Lower lobe of right lung (tissue), 2 donors: ENCODE measurements around the gene GMPR2. TPM values are rescaled to one million over a fixed set of nuclear protein-coding genes. Genes with fewer than 3 reads are reported as not detected.

Source experiments
- ATAC-seq, 2 donors: fragments of 200-7000 bp; cut with Tn5 transposase; one replicate each; pipeline ENCODE4 v1.9.1; 2020 to 2022; ENCODE audit warnings: mild to moderate bottlenecking in 2 of 2, moderate library complexity in 2 of 2
- DNase-seq: peaks from one replicate; pipeline ENCODE4 v3.0.0-alpha.2; 2020
- H3K27ac ChIP-seq: fragments of 200-600 bp; one replicate; pipeline ENCODE4 v1.8.0; 2022
- H3K27me3 ChIP-seq: fragments of 200-600 bp; one replicate; pipeline ENCODE4 v1.8.0; 2022; ENCODE audit warnings: low read depth
- H3K36me3 ChIP-seq: fragments of 200-600 bp; one replicate; pipeline ENCODE4 v1.8.0; 2022; ENCODE audit warnings: mild to moderate bottlenecking
- H3K4me1 ChIP-seq: fragments of 200-600 bp; one replicate; pipeline ENCODE4 v1.8.0; 2022
- H3K4me3 ChIP-seq: fragments of 200-600 bp; one replicate; pipeline ENCODE4 v1.8.0; 2022; ENCODE audit warnings: mild to moderate bottlenecking
- H3K9me3 ChIP-seq: fragments of 200-600 bp; one replicate; pipeline ENCODE4 v1.8.0; 2022
- CTCF ChIP-seq: fragments of 200-600 bp; IDR thresholded peaks from one replicate; pipeline ENCODE4 v1.8.0; 2022; ENCODE audit warnings: antibody characterized with exemption, mild to moderate bottlenecking
- intact Hi-C: fragments of 100-400 bp; cut with DNase I; formaldehyde crosslinking; loops from one replicate; pipeline ENCODE4 v1.11.0; 2022
- total RNA-seq: library from RNA; stranded (reverse); fragmentation: NEBNext Ultra II Directional; extraction: Animal tissue kit (Norgen Biotek cat#: 25700); gene quantifications from one replicate; pipeline ENCODE4 v1.2.1, GENCODE V29; 2021
- donor health status: DM: no; HTN: yes; CAD: no; lungs with severe emphysema.

GMPR2 gene
- total RNA-seq, 1 donor from 2014 or later, result 72.3 TPM

GRCh38 chr14:24186831-24187538 lies 45.7 kb upstream of the GMPR2 start:
- intact Hi-C loops, result no loop called here
- no peak for TF ChIP-seq CTCF

GRCh38 chr14:24187539-24187915 lies 45.2 kb upstream of the GMPR2 start:
- Histone ChIP-seq H3K27me3 (no peaks in the 10 kb centered on the region), H3K4me3 (peak overlapping the region; percentile 80), H3K4me1 (peaks cover 20% of the 10 kb centered on the region), H3K27ac (peak overlapping the region; percentile 70), H3K36me3 (peaks cover 70% of the 10 kb centered on the region), H3K9me3 (no peaks in the 10 kb centered on the region)
- intact Hi-C loops, result no loop called here
- DNase-seq, result no peak
- TF ChIP-seq CTCF, result no peak
- ATAC-seq, result no peak

More at GRCh38 chr14:24186831-24187538, 45.7 kb upstream of the GMPR2 start:
- H3K4me3 ChIP-seq, result no peak overlapping the region
- H3K4me1 ChIP-seq, result peaks cover 20% of the 10 kb centered on the region
- ATAC-seq (no peak), DNase-seq (no peak)
- H3K9me3 ChIP-seq, result no peaks in the 10 kb centered on the region
- no peaks in the 10 kb centered on the region for H3K27me3 ChIP-seq
- H3K36me3 ChIP-seq, result peaks cover 70% of the 10 kb centered on the region
- H3K27ac ChIP-seq, result no peak overlapping the region

- Histone ChIP-seq H3K27ac (peak within 1 kb of the TSS; percentile 70), H3K36me3 (peaks cover 68% of the 10 kb centered on the region), H3K9me3 (no peaks in the 10 kb centered on the region), H3K27me3 (no peaks in the 10 kb centered on the region), H3K4me1 (peaks cover 20% of the 10 kb centered on the region), H3K4me3 (peak within 1 kb of the TSS; percentile 80)
- peak; percentile 97 for ATAC-seq
- no peak for TF ChIP-seq CTCF
- intact Hi-C loops, result no loop called here
- DNase-seq, result peak; percentile 94
Observed at GRCh38 chr14:24188251-24189058, 44.3 kb upstream of the GMPR2 start, which contains the start of gene IPO4. Gene IPO4 (minus strand): TSS chr14:24188816. CDS start chr14:24188787, 29 bp downstream.

GRCh38 chr14:24189059-24189375 lies 43.7 kb upstream of the GMPR2 start:
- no peak for DNase-seq
- ATAC-seq, result no peak
- Histone ChIP-seq H3K27me3 (no peaks in the 10 kb centered on the region), H3K9me3 (no peaks in the 10 kb centered on the region), H3K4me1 (peaks cover 21% of the 10 kb centered on the region), H3K36me3 (peaks cover 62% of the 10 kb centered on the region), H3K4me3 (peak overlapping the region; percentile 80), H3K27ac (peak overlapping the region; percentile 70)
- intact Hi-C loops, result no loop called here
- TF ChIP-seq CTCF, result no peak

GRCh38 chr14:24189460-24189859 lies 43.3 kb upstream of the GMPR2 start:
- DNase-seq (no peak), ATAC-seq (no peak)
- H3K4me1 ChIP-seq, result peaks cover 25% of the 10 kb centered on the region
- H3K4me3 ChIP-seq, result no peak overlapping the region
- H3K9me3 ChIP-seq, result no peaks in the 10 kb centered on the region
- intact Hi-C loops, result no loop called here
- H3K36me3 ChIP-seq, result peaks cover 57% of the 10 kb centered on the region
- no peak for TF ChIP-seq CTCF
- H3K27ac ChIP-seq, result no peak overlapping the region
- H3K27me3 ChIP-seq, result no peaks in the 10 kb centered on the region
